MCF 10A (cell line): ENCODE results near the gene ACE. TPM values are rescaled to one million over a fixed set of nuclear protein-coding genes. Genes with fewer than 3 reads are reported as not detected.

Source experiments
- BruUV-seq: library from RNA; stranded (reverse); fragments of 400-500 nt; replicated peaks from 2 replicates; lab custom pipeline; 2021; lab: Mats Ljungman, UMichigan
- CTCF ChIA-PET: fragments of 300-600 bp; sonication (Branson Sonifier 250); formaldehyde crosslinking; extraction: SDS; loops from one replicate; lab custom pipeline; 2021; ENCODE audit warnings: antibody characterized with exemption, inconsistent platforms; lab: Yijun Ruan, JAX
- POLR2A ChIA-PET: fragments of 300-600, 350-650 bp; sonication (Branson Sonifier 250); formaldehyde crosslinking; extraction: SDS; loops from one replicate; lab custom pipeline; 2020; ENCODE audit warnings: antibody characterized with exemption, inconsistent platforms; lab: Yijun Ruan, JAX
- DNase-seq: peaks from one replicate; pipeline ENCODE4 v3.0.0-alpha.2; 2018; ENCODE audit not compliant: unreplicated experiment
- H3K27ac Mint-ChIP-seq: one replicate; pipeline ENCODE4 v1.8.0; 2022; ENCODE audit warnings: mild to moderate bottlenecking, low read depth, mixed read lengths; ENCODE audit not compliant: unreplicated experiment
- H3K27me3 Mint-ChIP-seq: one replicate; pipeline ENCODE4 v1.8.0; 2022; ENCODE audit warnings: mixed read lengths; ENCODE audit not compliant: insufficient read depth, unreplicated experiment
- H3K36me3 Mint-ChIP-seq: one replicate; pipeline ENCODE4 v1.8.0; 2022; ENCODE audit warnings: mild to moderate bottlenecking, moderate library complexity, mixed read lengths; ENCODE audit not compliant: insufficient read depth, unreplicated experiment
- H3K4me1 Mint-ChIP-seq: one replicate; pipeline ENCODE4 v1.8.0; 2022; ENCODE audit warnings: mixed read lengths; ENCODE audit not compliant: insufficient read depth, unreplicated experiment
- H3K4me3 Mint-ChIP-seq: one replicate; pipeline ENCODE4 v1.8.0; 2022; ENCODE audit warnings: mild to moderate bottlenecking, moderate library complexity, mixed read lengths; ENCODE audit not compliant: unreplicated experiment
- H3K9me3 Mint-ChIP-seq: one replicate; pipeline ENCODE4 v1.8.0; 2022; ENCODE audit warnings: mixed read lengths; ENCODE audit not compliant: unreplicated experiment
- CTCF ChIP-seq: fragments of 200-600 bp; IDR thresholded peaks from one replicate; pipeline ENCODE4 v1.8.0; 2022; ENCODE audit warnings: antibody characterized with exemption, mild to moderate bottlenecking; ENCODE audit not compliant: unreplicated experiment
- intact Hi-C: fragments of 100-400 bp; cut with micrococcal nuclease; formaldehyde crosslinking; loops from 2 replicates; pipeline ENCODE4 v1.14.1; 2022
- total RNA-seq: library from RNA; stranded (reverse); gene quantifications from 2 replicates; pipeline ENCODE4 v1.2.3, GENCODE V29; 2022

ACE gene
- total RNA-seq, 1 experiment from 2014 or later, result 0.30 TPM

- ChIA-PET POLR2A (no interaction called here), CTCF (interaction anchor here (0.7 to 1.3 kb wide), 4 partner anchors 8 to 63 kb away, joined by 3 to 5 read pairs (median 4); no protein-coding TSS in a partner anchor)
- Mint-ChIP-seq H3K9me3 (no peaks in the 10 kb centered on the region), H3K27ac (no peak overlapping the region), H3K4me3 (no peak overlapping the region), H3K27me3 (peaks cover 19% of the 10 kb centered on the region), H3K4me1 (no peaks in the 10 kb centered on the region), H3K36me3 (no peaks in the 10 kb centered on the region)
- no TSS peak for BruUV-seq
- DNase-seq, result no peak
- intact Hi-C loops, result no loop called here
- TF ChIP-seq CTCF, result no peak
These were observed 9.6 kb downstream of the ACE start for GRCh38 chr17:63486317-63487013.

GRCh38 chr17:63487014-63487339 is 10.1 kb downstream of the ACE start:
- ChIA-PET POLR2A (no interaction called here), CTCF (interaction anchor here (0.7 to 2.0 kb wide), 6 partner anchors 8 to 63 kb away, joined by 3 to 10 read pairs (median 4); no protein-coding TSS in a partner anchor)
- TF ChIP-seq CTCF, result no peak
- no peak for DNase-seq
- intact Hi-C loops, result no loop called here
- H3K27ac Mint-ChIP-seq, result no peak overlapping the region
- H3K4me3 Mint-ChIP-seq, result no peak overlapping the region
- H3K27me3 Mint-ChIP-seq, result peaks cover 19% of the 10 kb centered on the region
- H3K4me1 Mint-ChIP-seq, result no peaks in the 10 kb centered on the region
- H3K9me3 Mint-ChIP-seq, result no peaks in the 10 kb centered on the region
- no TSS peak for BruUV-seq
- no peaks in the 10 kb centered on the region for H3K36me3 Mint-ChIP-seq

- no peak for TF ChIP-seq CTCF
- CTCF ChIA-PET, result interaction anchor here (1.9 to 2.0 kb wide), 2 partner anchors 10 to 63 kb away, joined by 9 to 10 read pairs; no protein-coding TSS in a partner anchor
- H3K4me3 Mint-ChIP-seq, result no peak overlapping the region
- H3K36me3 Mint-ChIP-seq, result no peaks in the 10 kb centered on the region
- peaks cover 19% of the 10 kb centered on the region for H3K27me3 Mint-ChIP-seq
- BruUV-seq, result no TSS peak
- no peaks in the 10 kb centered on the region for H3K4me1 Mint-ChIP-seq
- DNase-seq, result no peak
- no peak overlapping the region for H3K27ac Mint-ChIP-seq
- POLR2A ChIA-PET, result interaction anchor here (1.1 kb wide), 1 partner anchor 44 kb away, joined by 4 read pairs; no protein-coding TSS in a partner anchor
- intact Hi-C loops, result no loop called here
- no peaks in the 10 kb centered on the region for H3K9me3 Mint-ChIP-seq
These were observed 12.0 kb downstream of the ACE start for GRCh38 chr17:63488851-63489250.

GRCh38 chr17:63489291-63489690 is 12.4 kb downstream of the ACE start:
- no peak for TF ChIP-seq CTCF
- Mint-ChIP-seq H3K9me3 (no peaks in the 10 kb centered on the region), H3K4me1 (no peaks in the 10 kb centered on the region), H3K4me3 (no peak overlapping the region), H3K36me3 (no peaks in the 10 kb centered on the region), H3K27me3 (peaks cover 19% of the 10 kb centered on the region), H3K27ac (no peak overlapping the region)
- no peak for DNase-seq
- CTCF ChIA-PET, result interaction anchor here (1.9 kb wide), 1 partner anchor 63 kb away, joined by 9 read pairs; no protein-coding TSS in a partner anchor
- BruUV-seq, result no TSS peak
- intact Hi-C loops, result no loop called here
- POLR2A ChIA-PET, result no interaction called here
